ENCODE measurements around the gene AQP5. TPM values are rescaled to one million over a fixed set of nuclear protein-coding genes. Genes with fewer than 3 reads are reported as not detected.

AQP5 gene
- total and polyA plus RNA-seq, 2 of the 8 experiments (the other 6 are each of a cell fraction or from before 2014, with no cell fraction given): 2.5 to 3.2 TPM

DNA sequence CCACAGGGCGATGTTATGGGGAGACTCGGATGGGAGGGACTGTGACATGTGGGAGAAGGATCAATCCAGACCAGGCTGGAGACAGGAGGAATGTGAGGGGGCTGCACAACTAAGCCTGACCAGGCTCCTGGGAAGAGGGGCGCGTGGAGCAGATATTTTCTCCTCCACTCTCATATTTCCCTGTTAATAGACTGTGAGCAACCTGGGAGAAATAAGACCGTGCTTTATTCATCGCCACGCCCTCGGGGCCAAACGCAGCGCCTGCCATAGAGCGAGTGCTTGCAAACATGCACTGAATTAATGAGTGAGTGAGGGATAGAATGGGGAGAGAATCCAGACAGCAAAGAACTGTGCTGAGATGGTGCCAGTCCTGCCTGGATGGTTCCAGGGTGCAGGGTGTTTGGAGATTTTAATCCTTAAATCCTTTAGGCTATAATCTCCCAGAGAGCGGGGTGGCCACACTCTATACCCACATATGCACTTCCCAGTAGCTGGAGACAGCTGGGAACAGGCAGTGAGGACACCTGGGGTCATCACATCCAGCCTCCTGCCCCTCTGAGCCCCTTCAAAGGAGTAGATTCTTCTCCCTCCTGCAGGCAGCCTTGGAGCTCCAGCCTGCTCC is 44.4 kb upstream of the AQP5 start:
- H3K79me2 ChIP-seq (ENCODE audit: control insufficient read depth in 1 of 2, insufficient read depth in 2 of 2, low read length in 2 of 2): no peaks in the 10 kb centered on the region
- H3K27me3 ChIP-seq (replicated peaks in 1 of 4; ENCODE audit: control insufficient read depth in 3 of 4, extremely low read depth in 1 of 4, insufficient read depth in 3 of 4, low read length in 3 of 4): no peaks in the 10 kb centered on the region; a peak in 2 of 7 replicates
- WGBS, 2 experiments (ENCODE audit: extremely low coverage in 1 of 2, insufficient coverage in 1 of 2, insufficient read length in 1 of 2, insufficient replicate concordance in 2 of 2, low coverage in 1 of 2, low lambda C conversion rate in 2 of 2, missing lambda C conversion rate in 1 of 2): 91% methylated on average over 12 of the region's 12 CpGs; no CpG with 5 or more reads in 1 of the 2 experiments
- H2BK15ac ChIP-seq (ENCODE audit: low read length): no peak overlapping the region
- no peaks in the 10 kb centered on the region for H3K9me3 ChIP-seq (ENCODE audit: insufficient read depth in 2 of 2, low read depth in 1 of 2, low read length in 1 of 2)
- H4K8ac ChIP-seq (ENCODE audit: extremely low read depth, insufficient read depth, low read length): no peak overlapping the region
- H4K91ac ChIP-seq (replicated peaks; ENCODE audit: insufficient read length, low read length): no peak overlapping the region
- no peak overlapping the region for H2BK20ac ChIP-seq (ENCODE audit: low read length)
- no peak overlapping the region for H2AFZ ChIP-seq (ENCODE audit: low read length)
- no peak overlapping the region for H3K27ac ChIP-seq (ENCODE audit: low read depth, low read length)
- CTCF ChIA-PET (ENCODE audit: partially characterized antibody): interaction anchor here (0.6 to 2.9 kb wide), 8 partner anchors 12 to 50 kb away, joined by 3 to 13 read pairs (median 3); no protein-coding TSS in a partner anchor
- H3K23ac ChIP-seq (ENCODE audit: insufficient read length): no peak overlapping the region
- no peak overlapping the region for H3K9ac ChIP-seq (replicated peaks in 1 of 4; ENCODE audit: extremely low read depth in 1 of 4, low read depth in 3 of 4, low read length in 3 of 4)
- H2BK5ac ChIP-seq (ENCODE audit: low read depth, low read length): no peak overlapping the region
- no peak overlapping the region for H3K14ac ChIP-seq (ENCODE audit: insufficient read length)
- H2BK120ac ChIP-seq (replicated peaks; ENCODE audit: low read depth, low read length): no peak overlapping the region
- FAIRE-seq (no peak), DNase-seq (ENCODE audit: low read depth in 1 of 2, low spot score in 2 of 2) (no peak)
- no peaks in the 10 kb centered on the region for H4K20me1 ChIP-seq (replicated peaks in 1 of 2; ENCODE audit: control insufficient read depth in 1 of 2, insufficient read depth in 2 of 2, low read length in 2 of 2)
- POLR2A ChIA-PET (ENCODE audit: partially characterized antibody): no interaction called here
- no peak overlapping the region; the same call in 1 of the 2 replicates for H2AK5ac ChIP-seq (ENCODE audit: low read depth, low read length)
- H3K4ac ChIP-seq (replicated peaks; ENCODE audit: insufficient read length, low read depth, low read length): no peak overlapping the region
- no peaks in the 10 kb centered on the region for H3K79me1 ChIP-seq (ENCODE audit: low read depth, low read length)
- no peak overlapping the region for H3K4me3 ChIP-seq (ENCODE audit: extremely low read depth in 1 of 4, insufficient read depth in 2 of 4, low read depth in 3 of 4, low read length in 4 of 4)
- no peaks in the 10 kb centered on the region for H3K23me2 ChIP-seq (ENCODE audit: low read depth, low read length)
- no peak overlapping the region for H2BK12ac ChIP-seq (ENCODE audit: low read depth, low read length)
- no peak overlapping the region for H3K4me2 ChIP-seq (ENCODE audit: insufficient read depth in 1 of 2, low read depth in 2 of 2, low read length in 2 of 2)
- H3K18ac ChIP-seq (ENCODE audit: extremely low read depth, low read length): no peak overlapping the region
- no peaks in the 10 kb centered on the region for H3K36me3 ChIP-seq (ENCODE audit: control insufficient read depth in 2 of 4, insufficient read depth in 4 of 4, low read length in 3 of 4)
- no peak overlapping the region for H4K5ac ChIP-seq (ENCODE audit: insufficient read length, low read depth, low read length)
- no peak overlapping the region for H3K56ac ChIP-seq (replicated peaks; ENCODE audit: insufficient read length, low read depth, low read length)
- peaks cover 0 to 3% (median 3%) of the 10 kb centered on the region in 4 experiments; a peak in 2 of 7 replicates for H3K4me1 ChIP-seq (replicated peaks in 1 of 4; ENCODE audit: control insufficient read depth in 3 of 4, insufficient read depth in 4 of 4, low read length in 3 of 4)
- TF ChIP-seq KDM1A (IDR thresholded peaks at IDR 0.05; ENCODE audit: borderline replicate concordance, low read length) (no peak), KDM5A (IDR thresholded peaks at IDR 0.05; ENCODE audit: low read length) (no peak), EZH2 (IDR thresholded peaks at IDR 0.05; ENCODE audit: low read depth, low read length, severe bottlenecking) (no peak), RAD21 (IDR thresholded peaks at IDR 0.05 in 1 of 2, conservative IDR thresholded peaks at IDR 0.05 in 1 of 2; ENCODE audit: low read depth in 2 of 2, low read length in 2 of 2) (no peak), TAF7 (optimal IDR thresholded peaks at IDR 0.05; ENCODE audit: borderline replicate concordance, low read depth, low read length) (no peak), BACH1 (IDR thresholded peaks at IDR 0.05; ENCODE audit: low read length) (no peak), YY1 (IDR thresholded peaks at IDR 0.05; ENCODE audit: low read depth, low read length) (no peak), BRCA1 (IDR thresholded peaks at IDR 0.05; ENCODE audit: low read depth, low read length) (no peak), GABPA (IDR thresholded peaks at IDR 0.05; ENCODE audit: borderline replicate concordance, insufficient read depth, low read length) (no peak), RFX5 (IDR thresholded peaks at IDR 0.05; ENCODE audit: borderline replicate concordance, low read depth, low read length) (no peak), POLR2AphosphoS5 (IDR thresholded peaks at IDR 0.05; ENCODE audit: low read depth, low read length) (no peak), EP300 (IDR thresholded peaks at IDR 0.05; ENCODE audit: borderline replicate concordance in 1 of 2, low read depth in 2 of 2, low read length in 2 of 2) (no peak)
- TF ChIP-seq, protein P1, sequence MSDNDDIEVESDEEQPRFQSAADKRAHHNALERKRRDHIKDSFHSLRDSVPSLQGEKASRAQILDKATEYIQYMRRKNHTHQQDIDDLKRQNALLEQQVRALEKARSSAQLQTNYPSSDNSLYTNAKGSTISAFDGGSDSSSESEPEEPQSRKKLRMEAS (IDR thresholded peaks at IDR 0.05): no peak

Data from H1 (cell line).